C4-2B (cell line): Measurements from ENCODE around the gene CDHR2.

Source experiments
- CTCF ChIP-seq: fragments of 450-650 bp; conservative IDR thresholded peaks from 2 replicates; pipeline ENCODE4 v1.5.1; 2017; ENCODE audit warnings: mild to moderate bottlenecking
- ZFX ChIP-seq: fragments of 450-650 bp; IDR thresholded peaks from 2 replicates; pipeline ENCODE4 v1.6.1; 2017

- no peak for TF ChIP-seq CTCF
- TF ChIP-seq ZFX = no peak
Measured at GRCh38 chr5:176639208-176639607, 90.1 kb downstream of the CDHR2 start.
